ENCODE data around the gene LRCOL1. TPM values are rescaled to one million over a fixed set of nuclear protein-coding genes. Genes with fewer than 3 reads are reported as not detected.

The LRCOL1 gene
- total RNA-seq, 2 donors from 2014 or later = not detected

GRCh38 chr12:132646850-132647249 is 36.5 kb upstream of the LRCOL1 start:
- H3K27me3 ChIP-seq = no peaks in the 10 kb centered on the region
- H3K4me1 ChIP-seq = no peaks in the 10 kb centered on the region
- no peaks in the 10 kb centered on the region for H3K9me3 ChIP-seq
- no peak for DNase-seq (ENCODE audit: low spot score)
- peaks cover 37% of the 10 kb centered on the region for H3K36me3 ChIP-seq
- H3K27ac ChIP-seq = no peak overlapping the region
- no peak for TF ChIP-seq CTCF (IDR thresholded peaks at IDR 0.05)
- H3K4me3 ChIP-seq = no peak overlapping the region

- Histone ChIP-seq H3K27ac (no peak overlapping the region), H3K4me3 (no peak overlapping the region), H3K9me3 (no peaks in the 10 kb centered on the region), H3K27me3 (no peaks in the 10 kb centered on the region), H3K4me1 (no peaks in the 10 kb centered on the region), H3K36me3 (peaks cover 29% of the 10 kb centered on the region)
- TF ChIP-seq CTCF (IDR thresholded peaks at IDR 0.05) = no peak
- no peak for DNase-seq (ENCODE audit: low spot score)
Measured at GRCh38 chr12:132642846-132643835, 32.8 kb upstream of the LRCOL1 start.

GRCh38 chr12:132641811-132642650 is 31.6 kb upstream of the LRCOL1 start:
- Histone ChIP-seq H3K27me3 (no peaks in the 10 kb centered on the region), H3K27ac (no peak overlapping the region), H3K9me3 (no peaks in the 10 kb centered on the region), H3K4me3 (no peak overlapping the region), H3K36me3 (peaks cover 40% of the 10 kb centered on the region), H3K4me1 (no peaks in the 10 kb centered on the region)
- DNase-seq (ENCODE audit: low spot score) = no peak
- no peak for TF ChIP-seq CTCF (IDR thresholded peaks at IDR 0.05)

GRCh38 chr12:132640936-132641335 is 30.6 kb upstream of the LRCOL1 start:
- Histone ChIP-seq H3K4me1 (no peaks in the 10 kb centered on the region), H3K4me3 (no peak overlapping the region), H3K36me3 (peaks cover 44% of the 10 kb centered on the region), H3K9me3 (no peaks in the 10 kb centered on the region), H3K27me3 (no peaks in the 10 kb centered on the region), H3K27ac (no peak overlapping the region)
- no peak for DNase-seq (ENCODE audit: low spot score)
- TF ChIP-seq CTCF (IDR thresholded peaks at IDR 0.05) = no peak

GRCh38 chr12:132639956-132640520 is 29.7 kb upstream of the LRCOL1 start:
- no peak overlapping the region for H3K4me3 ChIP-seq
- no peaks in the 10 kb centered on the region for H3K27me3 ChIP-seq
- H3K4me1 ChIP-seq = no peaks in the 10 kb centered on the region
- DNase-seq (ENCODE audit: low spot score) = no peak
- H3K9me3 ChIP-seq = no peaks in the 10 kb centered on the region
- no peak for TF ChIP-seq CTCF (IDR thresholded peaks at IDR 0.05)
- H3K27ac ChIP-seq = no peak overlapping the region
- H3K36me3 ChIP-seq = peaks cover 50% of the 10 kb centered on the region
